Measurements from ENCODE around the gene GRAMD2B. TPM values are rescaled to one million over a fixed set of nuclear protein-coding genes. Genes with fewer than 3 reads are reported as not detected.

GRAMD2B gene
- total RNA-seq, 1 experiment from 2014 or later = 6.7 TPM

DNA sequence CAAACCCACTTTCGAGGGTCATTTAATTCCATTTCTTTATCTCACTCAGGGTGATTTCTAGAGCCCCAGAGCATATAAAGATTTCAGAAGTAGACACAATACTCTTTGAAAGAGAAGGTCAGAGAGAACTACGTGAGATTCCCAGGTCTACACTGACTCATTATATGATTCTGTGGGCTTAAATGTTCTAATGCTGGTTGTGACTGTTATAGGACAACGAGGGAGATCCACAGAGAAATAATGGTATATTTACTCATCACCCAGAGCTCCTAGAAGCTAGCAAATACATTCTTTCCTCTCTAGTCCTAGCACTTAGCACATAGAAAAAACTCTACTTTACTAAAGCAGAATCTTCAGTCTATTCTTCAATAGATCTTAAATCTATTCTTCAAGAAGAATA, 39.4 kb upstream of the GRAMD2B start:
- Histone ChIP-seq H3K79me1 (ENCODE audit: insufficient read depth, low read depth, low read length, poor library complexity, severe bottlenecking) (no peaks in the 10 kb centered on the region), H2BK5ac (ENCODE audit: insufficient read length, low read length) (no peak overlapping the region), H3K9me3 (ENCODE audit: control insufficient read depth, low read depth, low read length) (no peaks in the 10 kb centered on the region), H3K4me2 (ENCODE audit: insufficient read depth, insufficient read length, low read length) (no peak overlapping the region), H4K8ac (replicated peaks; ENCODE audit: insufficient read length, low read depth, low read length) (no peak overlapping the region), H3K14ac (ENCODE audit: insufficient read depth, low read length) (no peak overlapping the region), H3K18ac (ENCODE audit: insufficient read length, low read depth, low read length) (no peak overlapping the region), H2BK20ac (ENCODE audit: low read depth, low read length, poor library complexity, severe bottlenecking) (no peak overlapping the region), H4K5ac (ENCODE audit: insufficient read length, low read depth, low read length) (no peak overlapping the region), H4K20me1 (ENCODE audit: control insufficient read depth, insufficient read depth, insufficient read length) (no peaks in the 10 kb centered on the region), H3K23ac (ENCODE audit: insufficient read length, low read depth, low read length) (no peak overlapping the region), H2AK5ac (ENCODE audit: insufficient read length, low read length) (no peak overlapping the region), H3K4me1 (ENCODE audit: insufficient read depth, low read length) (no peaks in the 10 kb centered on the region), H3K23me2 (ENCODE audit: insufficient read length, low read depth, low read length, poor library complexity, severe bottlenecking) (no peaks in the 10 kb centered on the region), H3K56ac (ENCODE audit: insufficient read length, low read depth, low read length) (no peak overlapping the region), H4K91ac (ENCODE audit: insufficient read length, low read depth, low read length) (no peak overlapping the region), H3K27ac (ENCODE audit: insufficient read length, low read depth, low read length) (no peak overlapping the region), H3K27me3 (ENCODE audit: insufficient read depth, low read length) (no peaks in the 10 kb centered on the region), H2BK12ac (ENCODE audit: insufficient read length, low read depth, low read length) (no peak overlapping the region), H3K4ac (ENCODE audit: low read depth, low read length) (no peak overlapping the region), H3T11ph (ENCODE audit: low read length) (no peak overlapping the region), H3K79me2 (ENCODE audit: insufficient read depth, low read length) (no peaks in the 10 kb centered on the region), H2AFZ (ENCODE audit: low read length) (no peak overlapping the region), H2BK120ac (ENCODE audit: low read depth, low read length, poor library complexity, severe bottlenecking) (no peak overlapping the region), H3K9ac (ENCODE audit: extremely low read depth, insufficient read length, low read length) (no peak overlapping the region), H2BK15ac (ENCODE audit: low read depth, low read length) (no peak overlapping the region)
- no CpG with 5 or more reads among the region's 3 CpGs for WGBS (ENCODE audit: extremely low coverage, insufficient read length, low lambda C conversion rate)
- Mint-ChIP-seq H3K36me3 (ENCODE audit: insufficient read depth in 1 of 3, low read depth in 3 of 3) (peaks cover 2 to 12% (median 4%) of the 10 kb centered on the region in 3 experiments; a peak in 3 of 7 replicates), H3K9me3 (peaks cover 0 to 13% of the 10 kb centered on the region in 2 experiments; a peak in 3 of 5 replicates), H3K27me3 (ENCODE audit: low read depth) (no peaks in the 10 kb centered on the region), H3K27ac (no peak overlapping the region), H3K4me3 (no peak overlapping the region), H3K4me1 (peaks cover 14% of the 10 kb centered on the region in 2 experiments)
- TF ChIP-seq, protein P1, sequence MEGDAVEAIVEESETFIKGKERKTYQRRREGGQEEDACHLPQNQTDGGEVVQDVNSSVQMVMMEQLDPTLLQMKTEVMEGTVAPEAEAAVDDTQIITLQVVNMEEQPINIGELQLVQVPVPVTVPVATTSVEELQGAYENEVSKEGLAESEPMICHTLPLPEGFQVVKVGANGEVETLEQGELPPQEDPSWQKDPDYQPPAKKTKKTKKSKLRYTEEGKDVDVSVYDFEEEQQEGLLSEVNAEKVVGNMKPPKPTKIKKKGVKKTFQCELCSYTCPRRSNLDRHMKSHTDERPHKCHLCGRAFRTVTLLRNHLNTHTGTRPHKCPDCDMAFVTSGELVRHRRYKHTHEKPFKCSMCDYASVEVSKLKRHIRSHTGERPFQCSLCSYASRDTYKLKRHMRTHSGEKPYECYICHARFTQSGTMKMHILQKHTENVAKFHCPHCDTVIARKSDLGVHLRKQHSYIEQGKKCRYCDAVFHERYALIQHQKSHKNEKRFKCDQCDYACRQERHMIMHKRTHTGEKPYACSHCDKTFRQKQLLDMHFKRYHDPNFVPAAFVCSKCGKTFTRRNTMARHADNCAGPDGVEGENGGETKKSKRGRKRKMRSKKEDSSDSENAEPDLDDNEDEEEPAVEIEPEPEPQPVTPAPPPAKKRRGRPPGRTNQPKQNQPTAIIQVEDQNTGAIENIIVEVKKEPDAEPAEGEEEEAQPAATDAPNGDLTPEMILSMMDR (conservative IDR thresholded peaks at IDR 0.05) = no peak
- DNase-seq = no peak
